ENCODE measurements around the gene SLC25A47. TPM values are rescaled to one million over a fixed set of nuclear protein-coding genes. Genes with fewer than 3 reads are reported as not detected.

The SLC25A47 gene
- total and polyA plus RNA-seq, 9 of the 15 experiments (the other 6 are each of a cell fraction or from before 2014, with no cell fraction given) = 0.09 to 0.23 (median 0.22) TPM; not detected in 6

DNA sequence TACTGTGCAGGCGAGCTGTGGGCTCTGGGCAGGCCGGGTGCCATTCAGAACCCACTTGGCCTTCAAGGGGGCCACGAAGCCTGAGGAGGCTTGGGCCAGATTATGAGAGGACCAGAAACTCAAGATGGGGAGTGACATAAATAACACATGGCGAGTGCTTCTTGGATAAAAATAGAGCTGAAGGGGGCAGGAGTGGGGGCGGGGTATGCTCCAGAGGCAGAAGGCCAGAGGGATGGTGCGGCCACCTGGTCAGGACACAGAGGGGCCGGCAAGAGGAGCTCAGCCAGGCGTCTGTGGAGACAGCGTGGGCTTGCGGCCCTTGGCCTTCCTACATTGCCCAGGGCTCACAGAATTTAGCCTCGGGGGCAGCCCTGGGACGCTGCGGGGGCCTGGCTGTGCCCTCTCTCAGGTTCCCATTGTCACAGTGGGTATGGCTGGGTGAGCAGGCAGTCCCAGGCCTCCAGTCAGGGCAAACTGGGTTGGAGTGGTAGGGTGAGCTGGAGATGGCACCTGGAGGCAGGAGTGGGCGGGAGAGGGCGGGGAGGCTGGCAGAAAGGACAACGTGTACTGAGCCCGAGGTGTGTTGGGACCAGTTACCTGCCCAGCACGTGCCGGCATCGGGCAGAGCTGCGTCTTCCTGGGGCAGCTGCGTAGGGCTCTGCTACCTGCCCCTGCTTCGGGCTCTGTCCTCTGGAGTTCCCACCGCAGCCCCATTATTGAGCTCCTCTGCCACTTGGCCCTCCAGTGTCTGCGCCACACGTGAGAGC is 9.5 kb upstream of the SLC25A47 start:
- no peaks in the 10 kb centered on the region for H3K9me1 ChIP-seq (ENCODE audit: control insufficient read depth, insufficient read depth, low read length)
- H3K27ac ChIP-seq (ENCODE audit: extremely low read depth, low read depth, low read length) = no peak overlapping the region
- no peak overlapping the region for H3K4me2 ChIP-seq (ENCODE audit: insufficient read depth, low read length)
- H2AFZ ChIP-seq (ENCODE audit: low read depth, low read length) = no peak overlapping the region
- no peaks in the 10 kb centered on the region for H3K36me3 ChIP-seq (ENCODE audit: control insufficient read depth, insufficient read depth, low read length)
- CTCF ChIA-PET (ENCODE audit: low intra/inter-chr PET ratio) = no interaction called here
- no TSS peak for BruUV-seq (replicated peaks)
- H3K4me1 ChIP-seq (replicated peaks in 1 of 2; ENCODE audit: control insufficient read depth in 2 of 2, insufficient read depth in 2 of 2, low read length in 2 of 2) = peaks cover 15 to 26% of the 10 kb centered on the region in 2 experiments; a peak in 4 of 5 replicates
- no peak for ATAC-seq
- intact Hi-C loops (cut with micrococcal nuclease) (no loop called here), in situ Hi-C loops (cut with MboI) (no loop called here)
- DNase-seq (ENCODE audit: extremely low read depth in 1 of 4, low spot score in 3 of 4) = no peak
- no peak overlapping the region for H3K4me3 ChIP-seq
- H3K9me3 ChIP-seq (replicated peaks; ENCODE audit: control insufficient read depth, insufficient read depth, low read depth, low read length) = no peaks in the 10 kb centered on the region
- 0 out of 4 replicates have a peak overlapping the region, but pooled peaks of 1 of the 2 experiments have one; percentile 35 for H3K9ac ChIP-seq (ENCODE audit: insufficient read depth in 1 of 2, low read depth in 2 of 2, low read length in 2 of 2)
- 80% methylated on average over 16 of the region's 26 CpGs for WGBS (ENCODE audit: insufficient coverage, low coverage, missing lambda C conversion rate)
- POLR2A ChIA-PET = interaction anchor here (1.1 to 1.6 kb wide), 2 partner anchors 17 to 19 kb away, joined by 4 read pairs; no protein-coding TSS in a partner anchor
- H4K20me1 ChIP-seq (replicated peaks; ENCODE audit: control insufficient read depth, insufficient read depth, low read length) = no peaks in the 10 kb centered on the region
- no peak for TF ChIP-seq CBFA2T3 (IDR thresholded peaks at IDR 0.05)
- no peak for TF ChIP-seq ZNF232 (CRISPR knock-in tag; IDR thresholded peaks at IDR 0.05)
- TF ChIP-seq RNF2 (IDR thresholded peaks at IDR 0.05) = no peak
- TF ChIP-seq NR2F6 (CRISPR knock-in tag; IDR thresholded peaks at IDR 0.05) = no peak
- TF ChIP-seq NFE2 (IDR thresholded peaks at IDR 0.05; ENCODE audit: low read depth) = no peak
- no peak for TF ChIP-seq NFXL1 (CRISPR knock-in tag; IDR thresholded peaks at IDR 0.05)
- no peak for TF ChIP-seq SMAD4 (CRISPR knock-in tag; conservative IDR thresholded peaks at IDR 0.05)
- TF ChIP-seq PCBP2 (IDR thresholded peaks at IDR 0.05; ENCODE audit: low read depth, low read length, poor library complexity, severe bottlenecking) = no peak
- TF ChIP-seq CREBBP (IDR thresholded peaks at IDR 0.05; ENCODE audit: low read depth, low read length) = no peak
- TF ChIP-seq KDM1A (IDR thresholded peaks at IDR 0.05) = no peak
- TF ChIP-seq ZNF282 (CRISPR knock-in tag; IDR thresholded peaks at IDR 0.05) = no peak
- no peak for TF ChIP-seq MBD2 (IDR thresholded peaks at IDR 0.05; ENCODE audit: borderline replicate concordance, low read depth)
- no peak for TF ChIP-seq USF2 (CRISPR knock-in tag; IDR thresholded peaks at IDR 0.05)
- no peaks in the 10 kb centered on the region for H3K27me3 ChIP-seq (ENCODE audit: control insufficient read depth in 2 of 2, insufficient read depth in 2 of 2, low read length in 2 of 2)
- no peaks in the 10 kb centered on the region for H3K79me2 ChIP-seq (ENCODE audit: control insufficient read depth, insufficient read depth, low read length)
- no peak for FAIRE-seq

All from K562 (cell line).